ENCODE measurements around the gene C6. TPM values are rescaled to one million over a fixed set of nuclear protein-coding genes. Genes with fewer than 3 reads are reported as not detected.
"Not testable (repeated sequence)": the region's sequence is repeated elsewhere in the genome, so short reads cannot be mapped to it uniquely, and the experiment has no call there.

The C6 gene
- total RNA-seq, 1 experiment from 2014 or later = not detected

GRCh38 chr5:41203033-41203432, 10.3 kb downstream of the C6 start:
- DNase-seq (ENCODE audit: low spot score) = no peak
- in situ Hi-C loops (cut with HindIII; ENCODE audit: low sequenced_read_pairs) = no loop called here

- in situ Hi-C loops (cut with HindIII; ENCODE audit: low sequenced_read_pairs) = no loop called here
These were observed 12.1 kb downstream of the C6 start for GRCh38 chr5:41201082-41201772.

GRCh38 chr5:41200506-41200905, 12.8 kb downstream of the C6 start:
- no peak for DNase-seq (ENCODE audit: low spot score)
- in situ Hi-C loops (cut with HindIII; ENCODE audit: low sequenced_read_pairs) = no loop called here

More at GRCh38 chr5:41201082-41201772, 12.1 kb downstream of the C6 start:
- no peak for DNase-seq (ENCODE audit: low spot score)

- DNase-seq (ENCODE audit: low spot score) = no peak
- in situ Hi-C loops (cut with HindIII; ENCODE audit: low sequenced_read_pairs) = no loop called here
These were observed 13.7 kb downstream of the C6 start for GRCh38 chr5:41199660-41200059.

- in situ Hi-C loops (cut with HindIII; ENCODE audit: low sequenced_read_pairs) = no loop called here
- DNase-seq (ENCODE audit: low spot score) = no peak
These were observed 17.1 kb downstream of the C6 start for GRCh38 chr5:41196197-41196596.

- in situ Hi-C loops (cut with HindIII; ENCODE audit: low sequenced_read_pairs) = no loop called here
These were observed 18.1 kb downstream of the C6 start for GRCh38 chr5:41195228-41195627.

GRCh38 chr5:41194339-41194738, 19.0 kb downstream of the C6 start:
- in situ Hi-C loops (cut with HindIII; ENCODE audit: low sequenced_read_pairs) = no loop called here

More at GRCh38 chr5:41195228-41195627, 18.1 kb downstream of the C6 start:
- no peak for DNase-seq (ENCODE audit: low spot score)

GRCh38 chr5:41193456-41194205, 19.7 kb downstream of the C6 start:
- in situ Hi-C loops (cut with HindIII; ENCODE audit: low sequenced_read_pairs) = no loop called here
- peak; percentile 99 for DNase-seq (ENCODE audit: low spot score)

More at GRCh38 chr5:41194339-41194738, 19.0 kb downstream of the C6 start:
- no peak for DNase-seq (ENCODE audit: low spot score)

GRCh38 chr5:41191249-41191648, 22.1 kb downstream of the C6 start:
- DNase-seq (ENCODE audit: low spot score) = no peak
- in situ Hi-C loops (cut with HindIII; ENCODE audit: low sequenced_read_pairs) = no loop called here

- DNase-seq (ENCODE audit: low spot score) = no peak
- in situ Hi-C loops (cut with HindIII; ENCODE audit: low sequenced_read_pairs) = no loop called here
These were observed 27.2 kb downstream of the C6 start for GRCh38 chr5:41186143-41186542.

GRCh38 chr5:41183331-41183730, 30.0 kb downstream of the C6 start:
- DNase-seq (ENCODE audit: low spot score); in situ Hi-C loops (cut with HindIII; ENCODE audit: low sequenced_read_pairs): not testable (repeated sequence)

GRCh38 chr5:41182666-41183065, 30.7 kb downstream of the C6 start:
- DNase-seq (ENCODE audit: low spot score) = no peak
- in situ Hi-C loops (cut with HindIII; ENCODE audit: low sequenced_read_pairs) = no loop called here

- no peak for DNase-seq (ENCODE audit: low spot score)
- in situ Hi-C loops (cut with HindIII; ENCODE audit: low sequenced_read_pairs) = no loop called here
These were observed 31.4 kb downstream of the C6 start for GRCh38 chr5:41181691-41182564.

- no peak for DNase-seq (ENCODE audit: low spot score)
- in situ Hi-C loops (cut with HindIII; ENCODE audit: low sequenced_read_pairs) = no loop called here
These were observed 36.4 kb downstream of the C6 start for GRCh38 chr5:41176952-41177351.

GRCh38 chr5:41172012-41172411, 41.3 kb downstream of the C6 start:
- in situ Hi-C loops (cut with HindIII; ENCODE audit: low sequenced_read_pairs) = no loop called here
- no peak for DNase-seq (ENCODE audit: low spot score)

- in situ Hi-C loops (cut with HindIII; ENCODE audit: low sequenced_read_pairs) = no loop called here
- DNase-seq (ENCODE audit: low spot score) = no peak
These were observed 52.1 kb downstream of the C6 start for GRCh38 chr5:41161271-41161670.

GRCh38 chr5:41157272-41157894, 55.9 kb downstream of the C6 start:
- in situ Hi-C loops (cut with HindIII; ENCODE audit: low sequenced_read_pairs) = no loop called here
- no peak for DNase-seq (ENCODE audit: low spot score)

GRCh38 chr5:41156739-41157138, 56.6 kb downstream of the C6 start:
- no peak for DNase-seq (ENCODE audit: low spot score)
- in situ Hi-C loops (cut with HindIII; ENCODE audit: low sequenced_read_pairs) = no loop called here

GRCh38 chr5:41154491-41154890, 58.8 kb downstream of the C6 start:
- in situ Hi-C loops (cut with HindIII; ENCODE audit: low sequenced_read_pairs) = no loop called here
- no peak for DNase-seq (ENCODE audit: low spot score)

All from G401 (cell line).